Measurements from ENCODE around the gene CYSTM1.

Gene CYSTM1

GRCh38 chr5:140185409-140185808 lies 10.4 kb downstream of the CYSTM1 start:
- no peaks in the 10 kb centered on the region for H3K27me3 ChIP-seq (ENCODE audit: insufficient read depth, low read length)
- no peaks in the 10 kb centered on the region for H3K36me3 ChIP-seq (ENCODE audit: insufficient read depth, low read length)
- H3K9ac ChIP-seq (ENCODE audit: low read length), result no peak overlapping the region
- no peak overlapping the region for H2AFZ ChIP-seq (ENCODE audit: low read length)
- no peak overlapping the region for H3K4me3 ChIP-seq (ENCODE audit: low read depth, low read length, poor library complexity, severe bottlenecking)
- H3K4me2 ChIP-seq (ENCODE audit: low read length), result no peak overlapping the region
- no peaks in the 10 kb centered on the region for H3K79me2 ChIP-seq (ENCODE audit: insufficient read depth, low read length)
- H3K9me2 ChIP-seq (ENCODE audit: low read depth, low read length), result no peaks in the 10 kb centered on the region
- no peaks in the 10 kb centered on the region for H3K9me3 ChIP-seq (ENCODE audit: low read length)
- peaks cover 11% of the 10 kb centered on the region for H3K4me1 ChIP-seq (ENCODE audit: insufficient read depth, low read length, severe bottlenecking)
- no peaks in the 10 kb centered on the region for H4K20me1 ChIP-seq (ENCODE audit: insufficient read depth, low read length)
- TF ChIP-seq EZH2 (IDR thresholded peaks at IDR 0.05; ENCODE audit: borderline replicate concordance, low read length) (no peak), CTCF (IDR thresholded peaks at IDR 0.05; ENCODE audit: low read length) (no peak)
- H3F3A ChIP-seq (ENCODE audit: insufficient read depth, low read length), result no peaks in the 10 kb centered on the region
- H3K27ac ChIP-seq (ENCODE audit: low read depth, low read length, poor library complexity, severe bottlenecking), result no peak overlapping the region

GRCh38 chr5:140186267-140186671 lies 11.3 kb downstream of the CYSTM1 start:
- Histone ChIP-seq H3K9ac (ENCODE audit: low read length) (no peak overlapping the region), H3K4me3 (ENCODE audit: low read depth, low read length, poor library complexity, severe bottlenecking) (no peak overlapping the region), H3F3A (ENCODE audit: insufficient read depth, low read length) (no peaks in the 10 kb centered on the region), H3K4me1 (ENCODE audit: insufficient read depth, low read length, severe bottlenecking) (peaks cover 11% of the 10 kb centered on the region), H3K79me2 (ENCODE audit: insufficient read depth, low read length) (no peaks in the 10 kb centered on the region), H2AFZ (ENCODE audit: low read length) (no peak overlapping the region), H3K4me2 (ENCODE audit: low read length) (no peak overlapping the region), H3K27ac (ENCODE audit: low read depth, low read length, poor library complexity, severe bottlenecking) (no peak overlapping the region), H3K27me3 (ENCODE audit: insufficient read depth, low read length) (no peaks in the 10 kb centered on the region), H3K36me3 (ENCODE audit: insufficient read depth, low read length) (no peaks in the 10 kb centered on the region), H4K20me1 (ENCODE audit: insufficient read depth, low read length) (no peaks in the 10 kb centered on the region), H3K9me2 (ENCODE audit: low read depth, low read length) (no peaks in the 10 kb centered on the region), H3K9me3 (ENCODE audit: low read length) (no peaks in the 10 kb centered on the region)
- TF ChIP-seq EZH2 (IDR thresholded peaks at IDR 0.05; ENCODE audit: borderline replicate concordance, low read length) (no peak), CTCF (IDR thresholded peaks at IDR 0.05; ENCODE audit: low read length) (no peak)

- H3K4me3 ChIP-seq (ENCODE audit: low read depth, low read length, poor library complexity, severe bottlenecking), result no peak overlapping the region
- no peaks in the 10 kb centered on the region for H3F3A ChIP-seq (ENCODE audit: insufficient read depth, low read length)
- H3K36me3 ChIP-seq (ENCODE audit: insufficient read depth, low read length), result no peaks in the 10 kb centered on the region
- no peaks in the 10 kb centered on the region for H3K27me3 ChIP-seq (ENCODE audit: insufficient read depth, low read length)
- no peak overlapping the region for H3K27ac ChIP-seq (ENCODE audit: low read depth, low read length, poor library complexity, severe bottlenecking)
- no peaks in the 10 kb centered on the region for H3K4me1 ChIP-seq (ENCODE audit: insufficient read depth, low read length, severe bottlenecking)
- no peak overlapping the region for H3K9ac ChIP-seq (ENCODE audit: low read length)
- H3K79me2 ChIP-seq (ENCODE audit: insufficient read depth, low read length), result no peaks in the 10 kb centered on the region
- H3K9me2 ChIP-seq (ENCODE audit: low read depth, low read length), result no peaks in the 10 kb centered on the region
- H3K4me2 ChIP-seq (ENCODE audit: low read length), result no peak overlapping the region
- no peak for TF ChIP-seq EZH2 (IDR thresholded peaks at IDR 0.05; ENCODE audit: borderline replicate concordance, low read length)
- TF ChIP-seq CTCF (IDR thresholded peaks at IDR 0.05; ENCODE audit: low read length), result no peak
- H3K9me3 ChIP-seq (ENCODE audit: low read length), result no peaks in the 10 kb centered on the region
- no peaks in the 10 kb centered on the region for H4K20me1 ChIP-seq (ENCODE audit: insufficient read depth, low read length)
- H2AFZ ChIP-seq (ENCODE audit: low read length), result no peak overlapping the region
These were observed 14.3 kb downstream of the CYSTM1 start for GRCh38 chr5:140189253-140189652.

Data from OCI-LY1 (cell line).